Panc1 (cell line): Measurements from ENCODE around the gene GLB1L2. TPM values are rescaled to one million over a fixed set of nuclear protein-coding genes. Genes with fewer than 3 reads are reported as not detected.

Experiments used
- ATAC-seq: fragments of 200-7000 bp; cut with Tn5 transposase; 2 replicates; pipeline ENCODE4 v1.9.1; 2020; ENCODE audit warnings: mild to moderate bottlenecking, moderate library complexity
- BruUV-seq: library from RNA; stranded (reverse); fragments of 400-500 nt; replicated peaks from 2 replicates; lab custom pipeline; 2021; lab: Mats Ljungman, UMichigan
- CTCF ChIA-PET: fragments of 300-600 bp; sonication (Branson Sonifier 250); formaldehyde crosslinking; loops from one replicate; lab custom pipeline; 2022; ENCODE audit warnings: antibody characterized with exemption; lab: Charles Lee
- POLR2A ChIA-PET: fragments of 300-600 bp; sonication (Branson Sonifier 250); formaldehyde crosslinking; loops from one replicate; lab custom pipeline; 2022; ENCODE audit warnings: antibody characterized with exemption; lab: Charles Lee
- DNase-seq: peaks from one replicate; pipeline ENCODE4 v3.0.0-alpha.2; 2010; ENCODE audit warnings: low read depth, low spot score
- H3K27ac ChIP-seq: 2 replicates; pipeline ENCODE4 v1.5.1; 2011; ENCODE audit warnings: mild to moderate bottlenecking, low read length, inconsistent platforms
- H3K27me3 ChIP-seq: fragments of 200-500 bp; sonication (Bioruptor generic); 2 replicates; pipeline ENCODE4 v1.6.0; 2014; ENCODE audit warnings: low read length, inconsistent platforms; ENCODE audit not compliant: control insufficient read depth, insufficient read depth
- H3K36me3 ChIP-seq: fragments of 200-500 bp; sonication (Bioruptor generic); 2 replicates; pipeline ENCODE4 v1.5.1; 2014; ENCODE audit warnings: inconsistent platforms, mild to moderate bottlenecking, low read length, moderate library complexity; ENCODE audit not compliant: control insufficient read depth, insufficient read depth
- H3K4me1 ChIP-seq: 2 replicates; pipeline ENCODE4 v1.5.1; 2011; ENCODE audit warnings: inconsistent platforms, mild to moderate bottlenecking, low read length, moderate library complexity; ENCODE audit not compliant: control insufficient read depth, insufficient read depth
- H3K4me3 ChIP-seq, 2 experiments: 2 replicates each; pipeline ENCODE4 v1.5.1; 2011 to 2012; ENCODE audit warnings: low read depth in 2 of 2, low read length in 2 of 2, mild to moderate bottlenecking in 2 of 2, inconsistent platforms in 1 of 2, moderate library complexity in 1 of 2
- H3K9me3 ChIP-seq: fragments of 200-500 bp; sonication (Bioruptor generic); 2 replicates; pipeline ENCODE4 v1.5.1; 2014; ENCODE audit warnings: low read depth, mild to moderate bottlenecking, inconsistent platforms, low read length, moderate library complexity; ENCODE audit not compliant: control insufficient read depth, insufficient read depth
- CTCF ChIP-seq: fragments of 450-650 bp; IDR thresholded peaks from 2 replicates; pipeline ENCODE4 v1.5.1; 2017; ENCODE audit warnings: mild to moderate bottlenecking
- POLR2AphosphoS5 ChIP-seq: IDR thresholded peaks from 2 replicates; pipeline ENCODE4 v1.6.1; 2012; ENCODE audit warnings: mild to moderate bottlenecking, low read depth, low read length, moderate library complexity
- REST ChIP-seq, 2 experiments: IDR thresholded peaks; 2 replicates each; pipeline ENCODE4 v1.6.1; 2011 to 2012; ENCODE audit warnings: low read depth in 2 of 2, control low read depth in 1 of 2, low read length in 1 of 2, mild to moderate bottlenecking in 1 of 2, moderate library complexity in 1 of 2; ENCODE audit not compliant: insufficient read depth in 1 of 2
- SIN3A ChIP-seq: IDR thresholded peaks from 2 replicates; pipeline ENCODE4 v1.6.1; 2012; ENCODE audit warnings: low read depth, mild to moderate bottlenecking, low read length, moderate library complexity, borderline replicate concordance; ENCODE audit not compliant: insufficient read depth
- TCF7L2 ChIP-seq: IDR thresholded peaks from 2 replicates; pipeline ENCODE4 v1.6.1; 2011; ENCODE audit warnings: mild to moderate bottlenecking, low read depth, low read length, inconsistent platforms
- in situ Hi-C: cut with HindIII; loops from 2 replicates; pipeline ENCODE4 v1.10.0; 2016; ENCODE audit warnings: low sequenced_read_pairs, low pct_unique_long_range_greater_than_20kb
- intact Hi-C: fragments of 100-400 bp; cut with micrococcal nuclease; formaldehyde crosslinking; loops from one replicate; pipeline ENCODE4 v1.10.0; 2022; ENCODE audit not compliant: unreplicated experiment
- total RNA-seq: library from RNA; stranded (reverse); gene quantifications from one replicate; pipeline ENCODE4 v1.2.1, GENCODE V29; 2021; ENCODE audit not compliant: unreplicated experiment

GLB1L2 gene
- total RNA-seq, 1 experiment from 2014 or later: 10.4 TPM

GRCh38 chr11:134357545-134357839 lies 25.7 kb downstream of the GLB1L2 start:
- H3K4me1 ChIP-seq: 0 out of 2 replicates have a peak, but pooled peaks cover 4% of the 10 kb centered on the region
- no TSS peak for BruUV-seq
- no peaks in the 10 kb centered on the region for H3K9me3 ChIP-seq
- no peak overlapping the region for H3K27ac ChIP-seq
- DNase-seq (no peak), ATAC-seq (no peak)
- no peak overlapping the region for H3K4me3 ChIP-seq
- H3K27me3 ChIP-seq: no peaks in the 10 kb centered on the region
- ChIA-PET CTCF (no interaction called here), POLR2A (no interaction called here)
- in situ Hi-C loops: no loop called here
- no peaks in the 10 kb centered on the region for H3K36me3 ChIP-seq
- TF ChIP-seq POLR2AphosphoS5 (no peak), SIN3A (no peak), CTCF (no peak), REST (IDR thresholded peaks at IDR 0.05; ENCODE audit: insufficient read depth in 1 of 2, low read depth in 2 of 2, low read length in 1 of 2) (no peak), TCF7L2 (no peak)
- intact Hi-C loops: no loop called here

- H3K9me3 ChIP-seq: no peaks in the 10 kb centered on the region
- intact Hi-C loops: no loop called here
- H3K27ac ChIP-seq: no peak overlapping the region
- ChIA-PET POLR2A (no interaction called here), CTCF (no interaction called here)
- H3K4me3 ChIP-seq: no peak overlapping the region
- no peak for ATAC-seq
- no peak for DNase-seq
- no peaks in the 10 kb centered on the region for H3K36me3 ChIP-seq
- H3K4me1 ChIP-seq: 0 out of 2 replicates have a peak, but pooled peaks cover 4% of the 10 kb centered on the region
- H3K27me3 ChIP-seq: no peaks in the 10 kb centered on the region
- in situ Hi-C loops: no loop called here
- no TSS peak for BruUV-seq
- TF ChIP-seq REST (IDR thresholded peaks at IDR 0.05; ENCODE audit: insufficient read depth in 1 of 2, low read depth in 2 of 2, low read length in 1 of 2): no peak
- no peak for TF ChIP-seq SIN3A
- TF ChIP-seq POLR2AphosphoS5: no peak
- TF ChIP-seq CTCF: no peak
- TF ChIP-seq TCF7L2: no peak
These were observed 26.5 kb downstream of the GLB1L2 start for GRCh38 chr11:134358165-134358855.
